IMR-90 (cell line): ENCODE measurements around the gene NAP1L1. TPM values are rescaled to one million over a fixed set of nuclear protein-coding genes. Genes with fewer than 3 reads are reported as not detected.

Source experiments
- ATAC-seq: fragments of 200-7000 bp; cut with Tn5 transposase; 2 replicates; pipeline ENCODE4 v1.9.1; 2020; ENCODE audit warnings: low read depth, mild to moderate bottlenecking, moderate library complexity
- BruUV-seq: library from RNA; stranded (reverse); fragments of 400-500 nt; replicated peaks from 2 replicates; lab custom pipeline; 2021; lab: Mats Ljungman, UMichigan
- CTCF ChIA-PET: fragments of 300-600 bp; formaldehyde crosslinking; extraction: SDS; loops from one replicate; lab custom pipeline; 2021; ENCODE audit warnings: antibody characterized with exemption; lab: Yijun Ruan, JAX
- POLR2A ChIA-PET: fragments of 300-600 bp; sonication (Branson Sonifier 250); formaldehyde crosslinking; loops from one replicate; lab custom pipeline; 2022; ENCODE audit warnings: antibody characterized with exemption; ENCODE audit not compliant: unreplicated experiment; lab: Charles Lee
- DNase-seq: peaks from one replicate; pipeline ENCODE4 v3.0.0; 2013
- H2AFZ ChIP-seq: replicated peaks from 2 replicates; pipeline ENCODE3; 2013; ENCODE audit warnings: low read length, mild to moderate bottlenecking; ENCODE audit not compliant: poor library complexity
- H2AK5ac ChIP-seq: 2 replicates; pipeline ENCODE4 v1.6.1; 2013; ENCODE audit warnings: low read depth, low read length, inconsistent platforms
- H2AK9ac ChIP-seq: replicated peaks from 2 replicates; pipeline ENCODE3; 2013; ENCODE audit warnings: mild to moderate bottlenecking, low read depth, low read length, moderate library complexity; ENCODE audit not compliant: poor library complexity
- H2BK120ac ChIP-seq: 2 replicates; pipeline ENCODE4 v1.6.1; 2013; ENCODE audit warnings: low read depth, low read length, inconsistent platforms
- H2BK15ac ChIP-seq: 3 replicates; pipeline ENCODE4 v1.6.1; 2013; ENCODE audit warnings: low read depth, low read length, inconsistent platforms
- H2BK20ac ChIP-seq: 2 replicates; pipeline ENCODE4 v1.6.1; 2013; ENCODE audit warnings: low read depth, mild to moderate bottlenecking, inconsistent platforms, low read length, moderate library complexity
- H2BK5ac ChIP-seq: 2 replicates; pipeline ENCODE4 v1.6.1; 2013; ENCODE audit warnings: mild to moderate bottlenecking, low read depth, low read length, inconsistent platforms; ENCODE audit not compliant: poor library complexity, severe bottlenecking
- H3K14ac ChIP-seq: replicated peaks from 2 replicates; pipeline ENCODE4 v1.6.1; 2013; ENCODE audit warnings: low read depth, low read length, inconsistent platforms
- H3K18ac ChIP-seq: 2 replicates; pipeline ENCODE4 v1.6.1; 2013; ENCODE audit warnings: low read depth, low read length, control low read depth
- H3K23ac ChIP-seq: 2 replicates; pipeline ENCODE4 v1.6.1; 2013; ENCODE audit warnings: low read depth, low read length, inconsistent platforms
- H3K27ac ChIP-seq: 2 replicates; pipeline ENCODE4 v1.5.1; 2013; ENCODE audit warnings: mild to moderate bottlenecking, control low read depth, low read length; ENCODE audit not compliant: insufficient read depth
- H3K27me3 ChIP-seq: 2 replicates; pipeline ENCODE4 v1.6.1; 2013; ENCODE audit warnings: low read length; ENCODE audit not compliant: control insufficient read depth, insufficient read depth
- H3K36me3 ChIP-seq: 2 replicates; pipeline ENCODE4 v1.6.1; 2013; ENCODE audit warnings: low read length, mixed read lengths; ENCODE audit not compliant: control insufficient read depth, insufficient read depth
- H3K4ac ChIP-seq: 2 replicates; pipeline ENCODE4 v1.6.1; 2013; ENCODE audit warnings: low read depth, low read length, inconsistent platforms
- H3K4me1 ChIP-seq: 2 replicates; pipeline ENCODE4 v1.6.1; 2013; ENCODE audit warnings: low read length, mixed read lengths; ENCODE audit not compliant: control insufficient read depth, insufficient read depth
- H3K4me2 ChIP-seq: 2 replicates; pipeline ENCODE4 v1.6.1; 2013; ENCODE audit warnings: low read depth, mild to moderate bottlenecking, control low read depth, low read length, moderate library complexity
- H3K4me3 ChIP-seq: 2 replicates; pipeline ENCODE4 v1.5.1; 2013; ENCODE audit warnings: low read depth, mild to moderate bottlenecking, control low read depth, low read length, moderate library complexity; ENCODE audit not compliant: insufficient read depth
- H3K56ac ChIP-seq: 2 replicates; pipeline ENCODE4 v1.6.1; 2013; ENCODE audit warnings: low read length, inconsistent platforms; ENCODE audit not compliant: insufficient read depth; ENCODE audit errors: extremely low read depth
- H3K79me1 ChIP-seq, 2 experiments: 2 replicates each; pipeline ENCODE4 v1.6.1; 2013; ENCODE audit warnings: low read length in 2 of 2, inconsistent platforms in 1 of 2, low read depth in 1 of 2
- H3K9ac ChIP-seq: 2 replicates; pipeline ENCODE4 v1.6.1; 2013; ENCODE audit warnings: low read depth, low read length, control low read depth
- H3K9me1 ChIP-seq: 2 replicates; pipeline ENCODE4 v1.6.1; 2013; ENCODE audit warnings: low read length, inconsistent platforms; ENCODE audit not compliant: insufficient read depth
- H3K9me3 ChIP-seq: 2 replicates; pipeline ENCODE4 v1.6.1; 2013; ENCODE audit warnings: low read length; ENCODE audit not compliant: control insufficient read depth, insufficient read depth
- H4K20me1 ChIP-seq: 2 replicates; pipeline ENCODE4 v1.6.1; 2013; ENCODE audit warnings: low read length, inconsistent platforms; ENCODE audit not compliant: insufficient read depth
- H4K5ac ChIP-seq: 2 replicates; pipeline ENCODE4 v1.6.1; 2013; ENCODE audit warnings: mild to moderate bottlenecking, low read depth, low read length, control low read depth
- H4K8ac ChIP-seq, 2 experiments: 2 replicates each; pipeline ENCODE4 v1.6.1; 2013; ENCODE audit warnings: low read depth in 2 of 2, low read length in 2 of 2, control low read depth in 1 of 2, inconsistent platforms in 1 of 2
- H4K91ac ChIP-seq: 2 replicates; pipeline ENCODE4 v1.6.1; 2013; ENCODE audit warnings: low read depth, low read length, inconsistent platforms; ENCODE audit not compliant: insufficient read depth
- BHLHE40 ChIP-seq: fragments of 150-350 bp; IDR thresholded peaks from 2 replicates; pipeline ENCODE4 v1.6.1; 2016; ENCODE audit warnings: mild to moderate bottlenecking, low read depth, low read length
- CEBPB ChIP-seq: IDR thresholded peaks from 2 replicates; pipeline ENCODE4 v1.6.1; 2012; ENCODE audit warnings: low read depth, low read length, improper control_type of control experiment
- CHD1 ChIP-seq: IDR thresholded peaks from 2 replicates; pipeline ENCODE4 v1.6.1; 2012; ENCODE audit warnings: low read depth, low read length, improper control_type of control experiment
- ELK1 ChIP-seq: fragments of 150-350 bp; IDR thresholded peaks from 2 replicates; pipeline ENCODE4 v1.6.1; 2016; ENCODE audit warnings: low read depth, mild to moderate bottlenecking, low read length, moderate library complexity, borderline replicate concordance
- FOS ChIP-seq: fragments of 150-350 bp; IDR thresholded peaks from 2 replicates; pipeline ENCODE4 v1.6.1; 2016; ENCODE audit warnings: low read depth, low read length
- MAFK ChIP-seq: IDR thresholded peaks from 2 replicates; pipeline ENCODE4 v1.6.1; 2012; ENCODE audit warnings: low read depth, low read length, improper control_type of control experiment
- MAZ ChIP-seq: IDR thresholded peaks from 2 replicates; pipeline ENCODE4 v1.6.1; 2012; ENCODE audit warnings: low read depth, mild to moderate bottlenecking, low read length, improper control_type of control experiment, moderate library complexity, borderline replicate concordance
- MXI1 ChIP-seq: IDR thresholded peaks from 2 replicates; pipeline ENCODE4 v1.6.1; 2012; ENCODE audit warnings: low read depth, mild to moderate bottlenecking, low read length, moderate library complexity, borderline replicate concordance
- NFE2L2 ChIP-seq: fragments of 150-350 bp; IDR thresholded peaks from 2 replicates; pipeline ENCODE4 v1.6.1; 2016; ENCODE audit warnings: low read depth, mild to moderate bottlenecking, low read length
- POLR2A ChIP-seq: IDR thresholded peaks from 2 replicates; pipeline ENCODE4 v1.6.1; 2012; ENCODE audit warnings: mild to moderate bottlenecking, low read depth, low read length
- RAD21 ChIP-seq: IDR thresholded peaks from 2 replicates; pipeline ENCODE4 v1.6.1; 2012; ENCODE audit warnings: low read length, improper control_type of control experiment
- RCOR1 ChIP-seq: IDR thresholded peaks from 2 replicates; pipeline ENCODE4 v1.6.1; 2012; ENCODE audit warnings: mild to moderate bottlenecking, low read length, improper control_type of control experiment; ENCODE audit not compliant: insufficient replicate concordance
- RFX5 ChIP-seq: IDR thresholded peaks from 2 replicates; pipeline ENCODE4 v1.8.0; 2012; ENCODE audit warnings: low read depth, mild to moderate bottlenecking, low read length, moderate library complexity
- SMC3 ChIP-seq: fragments of 150-350 bp; IDR thresholded peaks from 2 replicates; pipeline ENCODE4 v1.6.1; 2016; ENCODE audit warnings: low read depth, mild to moderate bottlenecking, antibody characterized with exemption, low read length, moderate library complexity
- WGBS, 2 experiments: methylation state at CpG; one replicate each; pipeline versions ENCODE4 v1.1.5 to v1.1.7; 2013; ENCODE audit warnings: missing lambda C conversion rate in 2 of 2; ENCODE audit not compliant: insufficient read length in 1 of 2; ENCODE audit errors: extremely low coverage in 2 of 2; 5-methylcytosine and 5-hydroxymethylcytosine counted together
- dilution Hi-C: fragments of 300-500 bp; cut with HindIII; formaldehyde crosslinking; loops from one replicate; pipeline ENCODE4 v1.14.3; 2018; ENCODE audit warnings: low sequenced_read_pairs; ENCODE audit not compliant: unreplicated experiment
- in situ Hi-C: fragments of 300-500 bp; cut with MboI; formaldehyde crosslinking; loops from 3 replicates; pipeline ENCODE4 v1.14.3; 2019; ENCODE audit warnings: low sequenced_read_pairs, inconsistent platforms, mixed read lengths
- intact Hi-C: fragments of 100-400 bp; cut with micrococcal nuclease; formaldehyde crosslinking; loops from 2 replicates; pipeline ENCODE4 v1.10.0; 2022
- polyA plus RNA-seq, 3 experiments: library from polyadenylated mRNA; depleted of rRNA; stranded (reverse); fragments of >200 nt; gene quantifications; 2 replicates each; pipeline ENCODE4 v1.2.3, GENCODE V29; 2012; ENCODE audit warnings: low replicate concordance in 1 of 3
- total RNA-seq: library from RNA; depleted of rRNA; stranded (reverse); fragments of >200 nt; gene quantifications from 2 replicates; pipeline ENCODE4 v1.2.3, GENCODE V29; 2012
- TF ChIP-seq, protein P1 (sequence below): fragments of 150-350 bp; IDR thresholded peaks from 2 replicates; pipeline ENCODE4 v1.6.1; 2017; ENCODE audit warnings: mild to moderate bottlenecking, antibody characterized with exemption, low read length, low read depth
- TF ChIP-seq, protein P2 (sequence below): conservative IDR thresholded peaks from 2 replicates; pipeline ENCODE4 v1.5.1; 2012; ENCODE audit warnings: mild to moderate bottlenecking, low read depth, low read length, improper control_type of control experiment

Gene NAP1L1
- total and polyA plus RNA-seq, 2 of the 4 experiments (the other 2 are of a cell fraction), result 86.4 to 200 TPM

DNA sequence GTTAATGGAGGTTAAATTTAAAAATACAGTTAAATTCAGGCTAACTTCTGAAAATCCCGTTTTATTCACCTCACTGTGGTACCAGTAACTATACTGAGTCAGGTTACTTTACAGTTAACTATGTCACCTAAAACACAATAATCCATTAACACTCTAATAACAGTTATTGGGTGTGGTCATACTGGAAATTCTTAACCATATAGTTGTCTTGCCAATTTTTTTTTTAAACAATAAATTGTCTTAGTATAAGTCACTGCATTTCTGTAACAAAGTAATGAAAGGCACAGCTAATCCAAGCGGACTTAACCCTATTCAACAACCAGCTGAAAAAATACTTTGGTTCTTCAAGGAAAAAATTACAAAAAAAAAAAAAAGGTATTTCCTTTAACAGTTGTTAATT, 36.7 kb downstream of the NAP1L1 start:
- H3K27me3 ChIP-seq, result no peaks in the 10 kb centered on the region
- no peak overlapping the region for H4K8ac ChIP-seq
- intact Hi-C loops, result no loop called here
- CTCF ChIA-PET, result no interaction called here
- no peak for TF ChIP-seq RFX5
- no peak for TF ChIP-seq CEBPB
- no peak for TF ChIP-seq FOS
- no peak for TF ChIP-seq RCOR1
- no peak for TF ChIP-seq NFE2L2
- TF ChIP-seq MXI1, result no peak
- TF ChIP-seq SMC3, result no peak
- TF ChIP-seq MAFK, result no peak
- TF ChIP-seq, protein P1, sequence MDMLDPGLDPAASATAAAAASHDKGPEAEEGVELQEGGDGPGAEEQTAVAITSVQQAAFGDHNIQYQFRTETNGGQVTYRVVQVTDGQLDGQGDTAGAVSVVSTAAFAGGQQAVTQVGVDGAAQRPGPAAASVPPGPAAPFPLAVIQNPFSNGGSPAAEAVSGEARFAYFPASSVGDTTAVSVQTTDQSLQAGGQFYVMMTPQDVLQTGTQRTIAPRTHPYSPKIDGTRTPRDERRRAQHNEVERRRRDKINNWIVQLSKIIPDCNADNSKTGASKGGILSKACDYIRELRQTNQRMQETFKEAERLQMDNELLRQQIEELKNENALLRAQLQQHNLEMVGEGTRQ, result no peak
- no peak for TF ChIP-seq POLR2A
- TF ChIP-seq CHD1, result no peak
- no peak for TF ChIP-seq MAZ
- no peak for TF ChIP-seq RAD21
- TF ChIP-seq, protein P2, sequence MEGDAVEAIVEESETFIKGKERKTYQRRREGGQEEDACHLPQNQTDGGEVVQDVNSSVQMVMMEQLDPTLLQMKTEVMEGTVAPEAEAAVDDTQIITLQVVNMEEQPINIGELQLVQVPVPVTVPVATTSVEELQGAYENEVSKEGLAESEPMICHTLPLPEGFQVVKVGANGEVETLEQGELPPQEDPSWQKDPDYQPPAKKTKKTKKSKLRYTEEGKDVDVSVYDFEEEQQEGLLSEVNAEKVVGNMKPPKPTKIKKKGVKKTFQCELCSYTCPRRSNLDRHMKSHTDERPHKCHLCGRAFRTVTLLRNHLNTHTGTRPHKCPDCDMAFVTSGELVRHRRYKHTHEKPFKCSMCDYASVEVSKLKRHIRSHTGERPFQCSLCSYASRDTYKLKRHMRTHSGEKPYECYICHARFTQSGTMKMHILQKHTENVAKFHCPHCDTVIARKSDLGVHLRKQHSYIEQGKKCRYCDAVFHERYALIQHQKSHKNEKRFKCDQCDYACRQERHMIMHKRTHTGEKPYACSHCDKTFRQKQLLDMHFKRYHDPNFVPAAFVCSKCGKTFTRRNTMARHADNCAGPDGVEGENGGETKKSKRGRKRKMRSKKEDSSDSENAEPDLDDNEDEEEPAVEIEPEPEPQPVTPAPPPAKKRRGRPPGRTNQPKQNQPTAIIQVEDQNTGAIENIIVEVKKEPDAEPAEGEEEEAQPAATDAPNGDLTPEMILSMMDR, result no peak
- no peak for TF ChIP-seq BHLHE40
- no peak for TF ChIP-seq ELK1
- ATAC-seq (no peak), DNase-seq (no peak)
- H2AK9ac ChIP-seq, result no peak overlapping the region
- 0 out of 2 replicates have a peak, but pooled peaks cover 1% of the 10 kb centered on the region for H3K4me1 ChIP-seq
- H3K9ac ChIP-seq, result no peak overlapping the region
- no peaks in the 10 kb centered on the region for H3K9me1 ChIP-seq
- H3K4ac ChIP-seq, result no peak overlapping the region
- H3K14ac ChIP-seq, result no peak overlapping the region
- H3K56ac ChIP-seq, result no peak overlapping the region
- H3K18ac ChIP-seq, result no peak overlapping the region
- H2AFZ ChIP-seq, result no peak overlapping the region
- peaks cover 26% of the 10 kb centered on the region for H3K36me3 ChIP-seq
- H4K91ac ChIP-seq, result no peak overlapping the region
- H3K27ac ChIP-seq, result no peak overlapping the region
- POLR2A ChIA-PET, result interaction anchor here (0.6 kb wide), 1 partner anchor 300 kb away, joined by 4 read pairs; no protein-coding TSS in a partner anchor
- H4K5ac ChIP-seq, result no peak overlapping the region
- H3K79me1 ChIP-seq, result peaks cover 16 to 20% of the 10 kb centered on the region in 2 experiments; a peak in 2 of 4 replicates
- no peak overlapping the region for H2BK15ac ChIP-seq
- H2BK120ac ChIP-seq, result no peak overlapping the region
- H2AK5ac ChIP-seq, result no peak overlapping the region
- dilution Hi-C loops, result no loop called here
- WGBS, 2 experiments, result no CpG with 5 or more reads among the region's 2 CpGs
- no peaks in the 10 kb centered on the region for H3K9me3 ChIP-seq
- H2BK20ac ChIP-seq, result no peak overlapping the region
- in situ Hi-C loops, result loop anchor here (25.0 kb wide), 1 partner anchor 710 kb away; the partner anchor contains the start of genes CAPS2 and GLIPR1L1
- H3K23ac ChIP-seq, result no peak overlapping the region
- no peak overlapping the region for H3K4me3 ChIP-seq
- no peaks in the 10 kb centered on the region for H4K20me1 ChIP-seq
- no peak overlapping the region for H3K4me2 ChIP-seq
- BruUV-seq, result no TSS peak
- no peak overlapping the region for H2BK5ac ChIP-seq
